Measurements from ENCODE around the gene GOLT1A.

DNA sequence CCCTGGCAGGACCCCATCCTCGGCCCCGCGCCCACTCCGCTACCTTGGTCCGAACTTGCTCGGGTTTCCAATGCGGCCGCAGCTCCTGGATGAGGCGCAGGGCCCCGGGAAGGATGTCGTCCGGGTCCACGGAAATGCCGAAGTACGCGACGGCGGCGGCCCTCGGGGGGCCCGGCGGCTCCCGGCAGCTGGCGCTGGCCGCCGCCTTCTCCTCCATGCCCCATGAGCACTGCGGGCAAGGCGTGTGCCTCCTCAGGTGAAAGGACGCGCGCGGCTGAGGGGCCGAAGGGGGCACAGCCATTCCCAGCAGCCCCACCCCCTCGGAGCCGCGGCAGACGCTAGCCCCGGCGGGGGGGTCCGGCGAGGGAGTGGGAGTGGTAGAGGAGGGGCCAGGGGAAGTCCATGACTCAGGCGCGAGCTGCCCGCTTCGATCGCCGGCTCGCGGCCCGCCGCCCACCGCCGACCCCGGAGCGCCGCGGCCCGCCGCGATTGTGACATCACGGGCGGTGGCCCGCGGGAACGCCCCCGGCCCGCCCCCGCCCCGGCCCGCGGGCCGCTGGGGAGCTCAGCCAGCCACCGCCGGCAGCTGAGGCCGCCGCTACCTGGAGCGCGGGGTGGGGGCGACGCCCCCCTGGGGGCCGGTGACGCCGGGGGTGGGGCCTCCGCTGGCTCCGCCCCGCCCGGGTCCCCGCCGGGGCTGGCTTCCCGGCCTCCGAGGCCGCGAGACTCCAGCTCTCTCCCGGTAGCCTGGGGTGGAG is 62.1 kb downstream of the GOLT1A start, which contains the start of gene ETNK2:
- TF ChIP-seq, protein P1, sequence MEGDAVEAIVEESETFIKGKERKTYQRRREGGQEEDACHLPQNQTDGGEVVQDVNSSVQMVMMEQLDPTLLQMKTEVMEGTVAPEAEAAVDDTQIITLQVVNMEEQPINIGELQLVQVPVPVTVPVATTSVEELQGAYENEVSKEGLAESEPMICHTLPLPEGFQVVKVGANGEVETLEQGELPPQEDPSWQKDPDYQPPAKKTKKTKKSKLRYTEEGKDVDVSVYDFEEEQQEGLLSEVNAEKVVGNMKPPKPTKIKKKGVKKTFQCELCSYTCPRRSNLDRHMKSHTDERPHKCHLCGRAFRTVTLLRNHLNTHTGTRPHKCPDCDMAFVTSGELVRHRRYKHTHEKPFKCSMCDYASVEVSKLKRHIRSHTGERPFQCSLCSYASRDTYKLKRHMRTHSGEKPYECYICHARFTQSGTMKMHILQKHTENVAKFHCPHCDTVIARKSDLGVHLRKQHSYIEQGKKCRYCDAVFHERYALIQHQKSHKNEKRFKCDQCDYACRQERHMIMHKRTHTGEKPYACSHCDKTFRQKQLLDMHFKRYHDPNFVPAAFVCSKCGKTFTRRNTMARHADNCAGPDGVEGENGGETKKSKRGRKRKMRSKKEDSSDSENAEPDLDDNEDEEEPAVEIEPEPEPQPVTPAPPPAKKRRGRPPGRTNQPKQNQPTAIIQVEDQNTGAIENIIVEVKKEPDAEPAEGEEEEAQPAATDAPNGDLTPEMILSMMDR (IDR thresholded peaks at IDR 0.05), result no peak
- no peak for TF ChIP-seq POLR2AphosphoS5 (IDR thresholded peaks at IDR 0.05)
- no peak for TF ChIP-seq POLR2A (IDR thresholded peaks at IDR 0.05)
